ENCODE measurements around the gene ATOX1. TPM values are rescaled to one million over a fixed set of nuclear protein-coding genes. Genes with fewer than 3 reads are reported as not detected.

The ATOX1 gene
- total and polyA plus RNA-seq, 2 experiments from 2014 or later, result 126 to 296 TPM

GRCh38 chr5:151764801-151765200 lies 6.4 kb upstream of the ATOX1 start:
- in situ Hi-C loops (cut with MboI), result no loop called here
- Histone ChIP-seq H3K4me3 (no peak overlapping the region), H3K79me2 (ENCODE audit: insufficient read depth) (peaks cover 5% of the 10 kb centered on the region; the same call in 1 of the 2 replicates), H3K27me3 (replicated peaks; ENCODE audit: insufficient read depth) (no peaks in the 10 kb centered on the region), H3K4me2 (ENCODE audit: unreplicated experiment) (no peak overlapping the region), H3K4me1 (ENCODE audit: insufficient read depth) (no peaks in the 10 kb centered on the region; the same call in 1 of the 2 replicates), H2AFZ (no peak overlapping the region), H3K9me3 (ENCODE audit: low read depth) (no peaks in the 10 kb centered on the region), H4K20me1 (ENCODE audit: insufficient read depth) (no peaks in the 10 kb centered on the region), H3K9ac (no peak overlapping the region), H3F3A (ENCODE audit: insufficient read depth) (no peaks in the 10 kb centered on the region), H3K9me2 (ENCODE audit: insufficient read depth) (no peaks in the 10 kb centered on the region), H3K36me3 (ENCODE audit: low read depth) (no peaks in the 10 kb centered on the region), H3K27ac (no peak overlapping the region)
- no peak for DNase-seq
- TF ChIP-seq EZH2 (IDR thresholded peaks at IDR 0.05; ENCODE audit: insufficient read depth, poor library complexity, severe bottlenecking) (no peak), EZH2phosphoT487 (IDR thresholded peaks at IDR 0.05; ENCODE audit: insufficient read depth, low read depth) (no peak)

- Histone ChIP-seq H3K4me3 (peak overlapping the region; percentile 90), H3F3A (ENCODE audit: insufficient read depth) (peaks cover 5% of the 10 kb centered on the region; the same call in 1 of the 2 replicates), H3K9ac (peak overlapping the region; percentile 97), H3K36me3 (ENCODE audit: low read depth) (no peaks in the 10 kb centered on the region), H3K27me3 (replicated peaks; ENCODE audit: insufficient read depth) (no peaks in the 10 kb centered on the region), H3K27ac (peak overlapping the region; percentile 81), H3K79me2 (ENCODE audit: insufficient read depth) (peaks cover 53% of the 10 kb centered on the region), H2AFZ (peak overlapping the region; percentile 99), H3K9me3 (ENCODE audit: low read depth) (no peaks in the 10 kb centered on the region), H3K4me1 (ENCODE audit: insufficient read depth) (peaks cover 6% of the 10 kb centered on the region), H3K4me2 (ENCODE audit: unreplicated experiment) (peak overlapping the region; percentile 96), H4K20me1 (ENCODE audit: insufficient read depth) (no peaks in the 10 kb centered on the region), H3K9me2 (ENCODE audit: insufficient read depth) (no peaks in the 10 kb centered on the region)
- TF ChIP-seq EZH2 (IDR thresholded peaks at IDR 0.05; ENCODE audit: insufficient read depth, poor library complexity, severe bottlenecking), result no peak
- no peak for TF ChIP-seq EZH2phosphoT487 (IDR thresholded peaks at IDR 0.05; ENCODE audit: insufficient read depth, low read depth)
- 2 to 4% methylated on average over 8 to 11 of the region's 11 CpGs for WGBS, 2 experiments (ENCODE audit: low coverage in 1 of 2, low lambda C conversion rate in 2 of 2, missing lambda C conversion rate in 2 of 2)
- DNase-seq, result no peak
- in situ Hi-C loops (cut with MboI), result no loop called here
Observed at GRCh38 chr5:151758141-151758429, 346 bp downstream of the ATOX1 start.

GRCh38 chr5:151757233-151758140 lies 944 bp downstream of the ATOX1 start:
- 8 to 9% methylated on average over 8 to 9 of the region's 9 CpGs for WGBS, 2 experiments (ENCODE audit: low coverage in 1 of 2, low lambda C conversion rate in 2 of 2, missing lambda C conversion rate in 2 of 2)
- TF ChIP-seq EZH2phosphoT487 (IDR thresholded peaks at IDR 0.05; ENCODE audit: insufficient read depth, low read depth), result no peak
- TF ChIP-seq EZH2 (IDR thresholded peaks at IDR 0.05; ENCODE audit: insufficient read depth, poor library complexity, severe bottlenecking), result no peak
- peak overlapping the region; percentile 81 for H3K27ac ChIP-seq
- H3F3A ChIP-seq (ENCODE audit: insufficient read depth), result peaks cover 5% of the 10 kb centered on the region; the same call in 1 of the 2 replicates
- peak overlapping the region; percentile 96 for H3K4me2 ChIP-seq (ENCODE audit: unreplicated experiment)
- peak overlapping the region; percentile 90 for H3K4me3 ChIP-seq
- DNase-seq, result peak; percentile 61
- in situ Hi-C loops (cut with MboI), result no loop called here
- H3K4me1 ChIP-seq (ENCODE audit: insufficient read depth), result peaks cover 6% of the 10 kb centered on the region
- no peaks in the 10 kb centered on the region for H3K9me3 ChIP-seq (ENCODE audit: low read depth)
- no peaks in the 10 kb centered on the region for H3K36me3 ChIP-seq (ENCODE audit: low read depth)
- H3K9ac ChIP-seq, result peak overlapping the region; percentile 97
- H4K20me1 ChIP-seq (ENCODE audit: insufficient read depth), result no peaks in the 10 kb centered on the region
- H3K9me2 ChIP-seq (ENCODE audit: insufficient read depth), result no peaks in the 10 kb centered on the region
- no peaks in the 10 kb centered on the region for H3K27me3 ChIP-seq (replicated peaks; ENCODE audit: insufficient read depth)
- H3K79me2 ChIP-seq (ENCODE audit: insufficient read depth), result peaks cover 59% of the 10 kb centered on the region
- H2AFZ ChIP-seq, result peak overlapping the region; percentile 99

GRCh38 chr5:151755383-151755782 lies 3.0 kb downstream of the ATOX1 start:
- Histone ChIP-seq H3K9me3 (ENCODE audit: low read depth) (no peaks in the 10 kb centered on the region), H3K27me3 (replicated peaks; ENCODE audit: insufficient read depth) (no peaks in the 10 kb centered on the region), H2AFZ (no peak overlapping the region), H3K79me2 (ENCODE audit: insufficient read depth) (peaks cover 76% of the 10 kb centered on the region), H3K27ac (no peak overlapping the region), H3K36me3 (ENCODE audit: low read depth) (no peaks in the 10 kb centered on the region), H3K4me3 (no peak overlapping the region), H3K4me2 (ENCODE audit: unreplicated experiment) (no peak overlapping the region), H3K9me2 (ENCODE audit: insufficient read depth) (no peaks in the 10 kb centered on the region), H3K9ac (no peak overlapping the region), H3F3A (ENCODE audit: insufficient read depth) (peaks cover 12% of the 10 kb centered on the region), H4K20me1 (ENCODE audit: insufficient read depth) (no peaks in the 10 kb centered on the region), H3K4me1 (ENCODE audit: insufficient read depth) (peaks cover 18% of the 10 kb centered on the region)
- no peak for DNase-seq
- WGBS, 2 experiments (ENCODE audit: low coverage in 1 of 2, low lambda C conversion rate in 2 of 2, missing lambda C conversion rate in 2 of 2), result 99 to 100% methylated on average over 3 of the region's 3 CpGs
- TF ChIP-seq EZH2phosphoT487 (IDR thresholded peaks at IDR 0.05; ENCODE audit: insufficient read depth, low read depth), result no peak
- no peak for TF ChIP-seq EZH2 (IDR thresholded peaks at IDR 0.05; ENCODE audit: insufficient read depth, poor library complexity, severe bottlenecking)
- in situ Hi-C loops (cut with MboI), result no loop called here
